T-cell (primary cell): ENCODE data around the gene NFKBIE. TPM values are rescaled to one million over a fixed set of nuclear protein-coding genes. Genes with fewer than 3 reads are reported as not detected.
A peak's percentile ranks its signal among the peaks of the same experiment; 100 is the strongest.

Experiments used
- ATAC-seq, 4 experiments: fragments of 200-7000 bp in 3 of 4; fragments of 150-1000 bp in 1 of 4; cut with Tn5 transposase; replicated peaks in 1 of 4; 1 replicate in 3 of 4; 2 replicates in 1 of 4; pipeline ENCODE4 v1.10.0; 2021; ENCODE audit warnings: moderate library complexity in 3 of 4, mild to moderate bottlenecking in 2 of 4, moderate number of reproducible peaks in 1 of 4
- CTCF ChIA-PET, 2 donors: fragments of 300-600 bp; sonication (Branson Sonifier 250); formaldehyde crosslinking; loops; one replicate each; lab custom pipeline; 2022; ENCODE audit warnings: antibody characterized with exemption in 2 of 2; lab: Charles Lee
- POLR2A ChIA-PET, 2 donors: fragments of 300-600 bp; sonication (Branson Sonifier 250); formaldehyde crosslinking; loops; one replicate each; lab custom pipeline; 2022; ENCODE audit warnings: antibody characterized with exemption in 2 of 2; lab: Charles Lee
- DNase-seq, 35 experiments: peaks; one replicate each; pipeline versions ENCODE4 v3.0.0 to v3.0.0-alpha.2; 2013 to 2023
- H3K27ac ChIP-seq: one replicate; pipeline ENCODE4 v1.5.1; 2013; ENCODE audit warnings: low read length
- H3K27me3 ChIP-seq, 2 experiments: replicated peaks in 1 of 2; 1 replicate in 1 of 2; 2 replicates in 1 of 2; pipeline versions ENCODE4 v1.6.1 to v1.7.0; 2013; ENCODE audit warnings: low read length in 1 of 2, mixed read lengths in 1 of 2; ENCODE audit not compliant: control insufficient read depth in 2 of 2, insufficient read depth in 2 of 2; ENCODE audit errors: extremely low read depth in 1 of 2
- H3K36me3 ChIP-seq, 2 donors: 1 replicate in 1 of 2; 2 replicates in 1 of 2; pipeline versions ENCODE4 v1.6.1 to v1.7.0; 2013; ENCODE audit warnings: low read length in 1 of 2; ENCODE audit not compliant: control insufficient read depth in 2 of 2, insufficient read depth in 1 of 2; ENCODE audit errors: extremely low read depth in 1 of 2
- H3K4me1 ChIP-seq, 2 experiments: 1 replicate in 1 of 2; 2 replicates in 1 of 2; pipeline versions ENCODE4 v1.6.1 to v1.7.0; 2013; ENCODE audit warnings: low read length in 2 of 2, mixed read lengths in 1 of 2; ENCODE audit not compliant: insufficient read depth in 2 of 2, control insufficient read depth in 1 of 2; ENCODE audit errors: extremely low read depth in 1 of 2
- H3K4me3 ChIP-seq, 2 donors: 1 replicate in 1 of 2; 2 replicates in 1 of 2; pipeline versions ENCODE4 v1.5.1 to v1.7.0; 2013; ENCODE audit warnings: mild to moderate bottlenecking in 2 of 2, low read length in 1 of 2, moderate library complexity in 1 of 2; ENCODE audit not compliant: control insufficient read depth in 1 of 2; ENCODE audit errors: extremely low read depth in 1 of 2
- H3K9me3 ChIP-seq: 2 replicates; pipeline ENCODE4 v1.7.0; 2013
- H3K27ac Mint-ChIP-seq, 2 donors: one replicate each; pipeline ENCODE4 v1.8.0; 2020 to 2021; ENCODE audit warnings: mild to moderate bottlenecking in 2 of 2, mixed read lengths in 2 of 2
- H3K27me3 Mint-ChIP-seq, 2 donors: one replicate each; pipeline ENCODE4 v1.8.0; 2021 to 2022; ENCODE audit warnings: mixed read lengths in 2 of 2
- H3K36me3 Mint-ChIP-seq: one replicate; pipeline ENCODE4 v1.8.0; 2021; ENCODE audit warnings: mixed read lengths
- H3K4me1 Mint-ChIP-seq, 3 donors: one replicate each; pipeline ENCODE4 v1.8.0; 2020 to 2022; ENCODE audit warnings: mixed read lengths in 3 of 3, mild to moderate bottlenecking in 1 of 3
- H3K4me3 Mint-ChIP-seq, 3 donors: one replicate each; pipeline ENCODE4 v1.8.0; 2020 to 2022; ENCODE audit warnings: mild to moderate bottlenecking in 3 of 3, mixed read lengths in 3 of 3, moderate library complexity in 3 of 3
- H3K9me3 Mint-ChIP-seq, 3 donors: one replicate each; pipeline ENCODE4 v1.8.0; 2020 to 2022; ENCODE audit warnings: mixed read lengths in 3 of 3
- WGBS: methylation state at CpG from one replicate; pipeline ENCODE4 v1.1.5; 2013; ENCODE audit warnings: missing lambda C conversion rate; ENCODE audit not compliant: insufficient coverage; 5-methylcytosine and 5-hydroxymethylcytosine counted together
- total RNA-seq, 35 experiments: library from RNA in 6 of 35; stranded (reverse) in 6 of 35; fragments of 120-200 nt in 1 of 35; gene quantifications; one replicate each; pipeline versions ENCODE4 v1.2.1 to v1.2.4 and lab custom pipeline; 2013 to 2026

Gene NFKBIE
- total RNA-seq, 5 donors from 2014 or later (not counting 1 experiment from before 2014, with no cell fraction given): 9.9 to 35.0 (median 13.6) TPM

GRCh38 chr6:44300292-44300823 lies 35.0 kb upstream of the NFKBIE start:
- Mint-ChIP-seq H3K9me3 (no peaks in the 10 kb centered on the region), H3K4me3 (no peak overlapping the region), H3K27ac (no peak overlapping the region), H3K36me3 (peaks cover 31% of the 10 kb centered on the region), H3K27me3 (peaks cover 15 to 22% of the 10 kb centered on the region in 2 donors), H3K4me1 (peaks cover 11 to 14% (median 13%) of the 10 kb centered on the region in 3 donors)
- Histone ChIP-seq H3K4me3 (no peak overlapping the region), H3K4me1 (peaks cover 3 to 15% of the 10 kb centered on the region in 2 experiments), H3K36me3 (peaks cover 12 to 46% of the 10 kb centered on the region in 2 donors), H3K27ac (no peak overlapping the region), H3K9me3 (no peaks in the 10 kb centered on the region), H3K27me3 (peaks cover 4 to 26% of the 10 kb centered on the region in 2 experiments)
- ChIA-PET POLR2A (no interaction called here), CTCF (no interaction called here)
- WGBS: 81% methylated on average over 6 of the region's 7 CpGs
- ATAC-seq: no peak
- DNase-seq: no peak

DNA sequence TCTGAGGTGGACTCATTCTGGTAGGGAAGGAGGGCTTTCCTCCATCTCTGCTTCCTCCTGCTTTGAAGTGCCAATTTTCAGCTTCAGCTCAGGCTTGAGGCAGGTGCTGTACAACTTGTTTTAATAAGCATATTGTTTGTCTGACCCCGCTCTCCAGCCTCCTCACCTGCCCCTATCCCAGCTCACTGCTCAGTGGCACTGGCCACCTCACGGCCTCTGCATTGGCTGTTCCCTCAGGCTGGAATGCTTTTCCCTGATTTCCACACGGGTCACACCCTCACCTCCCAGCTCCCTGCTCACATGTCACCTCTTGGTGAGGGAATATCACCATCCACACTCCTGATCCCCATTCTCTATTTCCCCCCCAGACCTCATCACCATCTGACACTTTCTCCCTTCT lies 33.5 kb upstream of the NFKBIE start:
- CTCF ChIA-PET: interaction anchor here in 1 of 2 donors (0.6 kb wide), 1 partner anchor 45 kb away, joined by 3 read pairs; no protein-coding TSS in a partner anchor
- DNase-seq: no peak
- H3K27me3 ChIP-seq: peaks cover 8 to 40% of the 10 kb centered on the region in 2 experiments
- H3K4me3 Mint-ChIP-seq: peak overlapping the region in 1 of 3 donors; percentile 44
- H3K36me3 Mint-ChIP-seq: peaks cover 24% of the 10 kb centered on the region
- H3K4me3 ChIP-seq: no peak overlapping the region
- no peaks in the 10 kb centered on the region for H3K9me3 ChIP-seq
- H3K27me3 Mint-ChIP-seq: peaks cover 26 to 36% of the 10 kb centered on the region in 2 donors
- WGBS: 89% methylated on average over 3 of the region's 3 CpGs
- no peak for ATAC-seq
- H3K4me1 Mint-ChIP-seq: peaks cover 11 to 14% (median 13%) of the 10 kb centered on the region in 3 donors
- H3K27ac Mint-ChIP-seq: no peak overlapping the region
- H3K27ac ChIP-seq: no peak overlapping the region
- peaks cover 3 to 15% of the 10 kb centered on the region in 2 experiments for H3K4me1 ChIP-seq
- H3K36me3 ChIP-seq: peaks cover 12 to 31% of the 10 kb centered on the region in 2 donors
- POLR2A ChIA-PET: no interaction called here
- no peaks in the 10 kb centered on the region for H3K9me3 Mint-ChIP-seq

GRCh38 chr6:44298055-44298803 lies 32.9 kb upstream of the NFKBIE start:
- no peak for ATAC-seq
- peaks cover 24% of the 10 kb centered on the region for H3K36me3 Mint-ChIP-seq
- 75% methylated on average over 18 of the region's 20 CpGs for WGBS

DNA sequence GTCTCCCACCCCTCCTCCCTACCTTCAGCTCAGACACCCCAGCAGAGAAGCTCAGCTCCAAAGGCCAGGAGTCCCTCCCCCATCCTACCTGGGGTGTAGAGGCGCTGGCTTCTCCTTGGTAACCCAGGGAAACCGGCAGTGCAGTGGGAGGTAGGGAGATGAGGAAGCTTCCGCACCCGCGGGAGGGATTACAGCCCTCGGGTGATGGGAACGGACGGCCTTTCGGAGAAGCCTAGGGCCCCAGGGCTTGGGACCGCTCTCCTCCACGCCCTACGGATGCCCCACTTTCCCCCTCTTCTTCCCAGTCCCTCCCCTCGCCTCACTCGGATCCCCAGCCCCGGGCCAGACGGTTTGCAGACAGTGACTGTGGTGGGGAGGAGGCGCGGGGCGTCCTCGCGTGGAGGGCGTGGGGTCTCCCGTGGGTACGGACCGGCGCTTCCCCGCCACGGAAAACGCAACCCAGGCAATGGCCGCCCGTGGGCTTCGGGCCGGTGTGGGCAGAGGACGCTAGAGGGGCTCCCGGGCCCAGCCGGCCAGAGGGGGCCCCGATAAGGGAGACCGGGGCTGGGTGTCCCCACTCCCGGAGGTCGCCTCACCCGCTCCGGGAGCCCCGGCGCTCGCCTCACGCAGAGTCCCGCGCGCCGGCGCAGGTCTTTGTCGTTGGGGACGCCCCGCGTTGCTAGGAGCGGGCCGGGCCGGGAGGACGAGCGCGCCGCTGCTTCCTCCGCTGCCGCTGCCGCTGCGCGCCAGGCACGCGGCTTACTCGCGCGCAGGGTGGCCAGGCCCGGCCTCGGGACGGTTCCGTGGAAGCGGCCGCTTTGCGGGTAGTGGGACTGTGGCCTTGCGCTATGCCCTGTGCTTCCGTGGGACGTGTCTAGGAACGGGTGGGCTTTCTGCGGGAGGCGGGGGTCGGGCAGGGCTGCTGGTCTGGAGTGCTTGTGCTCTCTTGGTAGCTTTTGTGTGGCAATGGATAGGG lies 32.0 kb upstream of the NFKBIE start:
- H3K9me3 Mint-ChIP-seq: no peaks in the 10 kb centered on the region
- POLR2A ChIA-PET: interaction anchor here in 1 of 2 donors (0.6 kb wide), 1 partner anchor 10 kb away, joined by 3 read pairs; no protein-coding TSS in a partner anchor
- CTCF ChIA-PET: no interaction called here
- Histone ChIP-seq H3K36me3 (peaks cover 9 to 15% of the 10 kb centered on the region in 2 donors), H3K27ac (no peak overlapping the region), H3K27me3 (peaks cover 13 to 53% of the 10 kb centered on the region in 2 experiments), H3K4me3 (peak overlapping the region; percentile 30 to 58), H3K4me1 (peaks cover 3 to 15% of the 10 kb centered on the region in 2 experiments), H3K9me3 (no peaks in the 10 kb centered on the region)
- H3K27me3 Mint-ChIP-seq: peaks cover 37 to 47% of the 10 kb centered on the region in 2 donors
- H3K4me3 Mint-ChIP-seq: peak overlapping the region; percentile 47 to 64 (median 47)
- H3K4me1 Mint-ChIP-seq: peaks cover 11 to 14% (median 13%) of the 10 kb centered on the region in 3 donors
- DNase-seq: peak in 33 of 35 experiments; percentile 16 to 70 (median 49)
- no peak overlapping the region for H3K27ac Mint-ChIP-seq
- H3K36me3 Mint-ChIP-seq: peaks cover 22% of the 10 kb centered on the region
- WGBS: 1% methylated on average over 67 of the region's 86 CpGs
- peak; percentile 81 to 88 (median 87) for ATAC-seq

More at GRCh38 chr6:44298055-44298803, 32.9 kb upstream of the NFKBIE start:
- Histone ChIP-seq H3K4me3 (no peak overlapping the region), H3K4me1 (peaks cover 3 to 15% of the 10 kb centered on the region in 2 experiments), H3K27ac (no peak overlapping the region), H3K36me3 (peaks cover 12 to 24% of the 10 kb centered on the region in 2 donors), H3K27me3 (peaks cover 8 to 46% of the 10 kb centered on the region in 2 experiments), H3K9me3 (no peaks in the 10 kb centered on the region)
- Mint-ChIP-seq H3K4me3 (peak overlapping the region; percentile 46 to 64 (median 47)), H3K4me1 (peaks cover 11 to 14% (median 13%) of the 10 kb centered on the region in 3 donors), H3K9me3 (no peaks in the 10 kb centered on the region), H3K27ac (no peak overlapping the region), H3K27me3 (peaks cover 32 to 42% of the 10 kb centered on the region in 2 donors)
- DNase-seq: no peak
- CTCF ChIA-PET: no interaction called here
- POLR2A ChIA-PET: no interaction called here

DNA sequence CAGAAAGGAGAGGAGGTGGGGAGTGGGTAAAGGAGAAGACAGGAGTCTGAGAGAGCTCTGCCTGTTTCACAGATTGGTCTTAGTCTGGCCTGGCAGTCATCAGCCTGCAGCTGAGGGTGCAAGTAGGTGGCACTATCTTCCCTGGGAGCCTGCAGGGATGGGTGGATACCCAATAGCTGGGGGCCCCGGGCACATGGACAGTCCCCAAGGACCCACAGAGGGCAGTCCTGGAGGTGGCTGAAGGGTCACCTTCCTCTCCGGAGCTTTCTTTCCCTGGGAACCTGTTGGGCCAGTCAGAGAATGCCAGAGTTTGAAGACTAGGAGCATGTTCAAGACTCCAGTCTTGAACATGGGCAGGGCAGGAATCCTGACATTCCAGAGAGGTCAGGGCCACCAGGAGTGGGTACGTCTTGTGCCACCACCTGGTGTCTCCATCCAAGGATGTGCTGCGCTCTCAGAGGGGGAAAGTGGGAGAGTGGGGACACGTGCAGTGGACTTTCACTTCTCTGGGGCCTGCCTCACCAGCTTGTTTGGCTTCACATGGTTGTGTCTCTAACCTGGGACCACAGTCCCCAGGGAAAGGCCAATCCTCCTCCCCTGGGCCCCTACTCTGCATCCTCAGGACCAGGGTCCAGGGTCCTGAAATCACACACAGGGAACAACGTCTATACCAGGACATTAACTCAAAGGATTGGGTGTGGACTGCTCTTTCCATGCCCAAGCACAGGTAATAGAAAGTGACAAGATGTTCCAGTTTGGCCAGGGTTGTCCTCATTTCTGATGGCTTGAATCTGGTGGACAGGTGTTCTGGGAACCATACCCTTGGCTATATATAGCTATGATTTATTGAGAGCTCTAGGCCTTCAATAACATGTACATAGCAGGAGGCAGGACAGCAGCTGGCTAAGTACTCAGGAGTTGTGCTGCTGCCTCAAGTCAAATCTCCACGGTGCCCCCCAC lies 29.8 kb upstream of the NFKBIE start:
- peaks cover 15 to 74% of the 10 kb centered on the region in 2 experiments for H3K27me3 ChIP-seq
- no peak overlapping the region for H3K4me3 ChIP-seq
- H3K27ac ChIP-seq: no peak overlapping the region
- H3K9me3 ChIP-seq: no peaks in the 10 kb centered on the region
- Mint-ChIP-seq H3K27me3 (peaks cover 57 to 68% of the 10 kb centered on the region in 2 donors), H3K9me3 (no peaks in the 10 kb centered on the region), H3K27ac (no peak overlapping the region), H3K36me3 (peaks cover 4% of the 10 kb centered on the region), H3K4me1 (peaks cover 11 to 14% (median 13%) of the 10 kb centered on the region in 3 donors), H3K4me3 (peak overlapping the region in 1 of 3 donors; percentile 1)
- ChIA-PET CTCF (interaction anchor here (0.6 to 0.8 kb wide), 2 partner anchors 10 to 13 kb away, joined by 3 to 4 read pairs; no protein-coding TSS in a partner anchor), POLR2A (interaction anchor here in 1 of 2 donors (0.6 kb wide), 1 partner anchor 47 kb away, joined by 4 read pairs; no protein-coding TSS in a partner anchor)
- DNase-seq (no peak), ATAC-seq (no peak)
- WGBS: 70% methylated on average over 3 of the region's 7 CpGs
- peaks cover 3 to 15% of the 10 kb centered on the region in 2 experiments for H3K4me1 ChIP-seq
- H3K36me3 ChIP-seq: no peaks in the 10 kb centered on the region
